Measurements from ENCODE around the gene ACSL3.
"Not testable (repeated sequence)": the region's sequence is repeated elsewhere in the genome, so short reads cannot be mapped to it uniquely, and the experiment has no call there.

The ACSL3 gene

DNA sequence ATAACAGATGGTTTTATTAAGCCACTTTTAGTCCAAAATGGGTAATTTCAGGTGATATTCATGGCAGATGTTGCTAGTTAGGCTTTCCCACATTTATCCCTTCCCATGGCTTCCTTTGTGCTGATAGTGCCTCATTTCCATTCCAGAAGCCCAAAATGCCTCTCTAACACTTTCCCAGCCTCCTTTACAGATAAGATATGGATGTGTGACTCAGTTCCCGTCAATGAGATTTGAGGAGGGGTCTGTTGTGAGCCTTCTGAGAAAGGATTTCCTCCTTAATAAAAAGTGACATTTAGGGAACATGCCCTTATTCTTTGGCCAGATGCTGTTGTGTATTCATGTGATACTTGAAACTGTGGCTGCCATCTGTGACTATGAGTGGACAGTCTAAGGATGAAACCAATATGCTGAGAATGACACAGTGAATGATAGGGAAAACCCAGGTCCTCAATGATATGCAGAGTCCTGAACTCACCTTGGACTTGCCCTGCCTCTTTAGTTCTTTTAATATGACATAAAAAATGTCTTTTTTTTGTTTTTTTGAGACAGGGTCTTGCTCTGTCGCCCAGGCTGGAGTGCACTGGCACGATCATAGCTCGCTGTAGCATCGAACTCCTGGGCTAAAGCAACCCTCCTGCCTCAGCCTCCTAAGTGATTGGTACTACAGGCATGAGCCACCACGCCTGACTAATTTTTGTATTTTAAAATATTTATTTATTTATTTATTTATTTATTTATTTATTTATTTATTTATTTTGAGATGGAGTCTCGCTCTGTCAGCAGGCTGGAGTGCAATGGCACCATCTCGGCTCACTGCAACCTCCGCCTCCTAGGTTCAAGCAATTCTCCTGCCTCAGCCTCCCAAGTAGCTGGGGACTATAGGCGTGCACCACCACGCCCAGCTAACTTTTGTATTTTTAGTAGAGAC, 5.8 kb upstream of the ACSL3 start:
- DNase-seq: no peak

DNA sequence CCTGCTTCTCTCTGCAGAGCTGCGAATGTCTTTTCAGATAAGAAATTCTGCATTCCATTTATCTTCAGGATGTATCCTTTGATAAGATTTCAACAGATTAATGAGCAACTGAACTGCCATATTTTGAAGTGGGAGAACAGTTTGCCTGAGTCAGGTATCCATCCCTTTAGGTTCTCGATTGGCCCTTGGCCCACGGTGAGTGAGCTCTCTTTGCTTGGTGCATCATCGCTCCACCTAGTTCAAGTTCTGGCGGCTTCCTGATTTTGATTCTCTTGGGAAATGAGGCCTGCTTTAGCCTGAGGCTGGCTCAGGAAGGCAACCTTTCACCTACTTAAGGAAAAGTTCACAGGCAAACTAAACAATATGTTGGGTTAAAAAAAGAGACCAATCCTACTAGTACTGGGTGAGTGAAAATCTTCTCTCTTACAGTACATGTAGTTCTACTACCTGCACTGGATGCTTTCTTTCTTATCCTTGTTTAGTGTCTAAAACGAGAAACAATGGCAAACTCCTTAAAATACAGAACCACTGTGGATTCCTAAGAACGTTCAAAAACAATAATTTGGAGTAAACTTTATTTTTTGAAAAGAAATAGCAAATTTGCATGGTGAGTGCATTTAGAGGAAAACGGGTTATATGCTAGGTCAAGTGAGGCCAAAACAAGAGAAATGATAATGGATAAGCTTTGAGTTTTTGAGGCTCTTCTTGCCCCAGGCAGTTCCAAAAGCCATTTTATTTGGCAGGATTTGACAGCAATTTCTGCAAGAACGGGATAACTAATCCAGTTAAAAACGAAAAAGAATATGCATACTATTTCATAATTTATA, 837 bp upstream of the ACSL3 start:
- DNase-seq: no peak

DNA sequence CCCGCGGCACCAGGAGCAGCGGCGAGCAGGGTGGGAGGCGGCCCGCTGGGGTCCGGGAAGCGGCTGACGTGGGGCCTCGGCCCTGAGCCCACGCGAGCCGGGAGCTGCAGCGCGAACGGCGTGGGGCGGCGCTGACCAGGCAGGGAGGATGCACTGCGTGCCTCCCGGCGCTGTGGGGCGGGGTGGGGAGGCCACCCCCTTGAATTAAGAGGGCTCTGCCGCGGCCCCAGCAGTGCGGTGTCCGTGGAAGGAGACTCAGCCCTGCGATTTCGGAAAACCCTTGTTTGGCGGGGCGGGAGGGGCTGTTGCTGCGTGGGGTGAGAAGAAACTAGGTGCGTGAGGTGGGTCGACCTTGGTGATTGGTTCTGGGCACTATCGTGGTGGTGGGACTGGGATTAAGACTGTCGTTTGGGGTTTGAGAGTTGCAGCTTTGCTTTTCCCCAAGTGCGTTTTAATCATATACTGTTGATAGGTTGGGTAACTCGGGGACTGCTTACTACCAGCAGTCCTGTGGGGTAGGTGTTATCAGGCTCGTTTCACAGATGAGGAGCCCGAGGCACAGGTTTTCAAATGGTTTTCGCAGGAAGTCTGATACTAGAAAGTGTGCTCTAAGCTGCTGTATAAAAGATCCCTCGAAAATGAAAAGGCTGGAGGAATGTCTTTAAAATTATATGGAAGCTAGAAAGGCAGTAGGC, 722 bp downstream of the ACSL3 start:
- DNase-seq: peak in 1 of 2 experiments; percentile 17

DNA sequence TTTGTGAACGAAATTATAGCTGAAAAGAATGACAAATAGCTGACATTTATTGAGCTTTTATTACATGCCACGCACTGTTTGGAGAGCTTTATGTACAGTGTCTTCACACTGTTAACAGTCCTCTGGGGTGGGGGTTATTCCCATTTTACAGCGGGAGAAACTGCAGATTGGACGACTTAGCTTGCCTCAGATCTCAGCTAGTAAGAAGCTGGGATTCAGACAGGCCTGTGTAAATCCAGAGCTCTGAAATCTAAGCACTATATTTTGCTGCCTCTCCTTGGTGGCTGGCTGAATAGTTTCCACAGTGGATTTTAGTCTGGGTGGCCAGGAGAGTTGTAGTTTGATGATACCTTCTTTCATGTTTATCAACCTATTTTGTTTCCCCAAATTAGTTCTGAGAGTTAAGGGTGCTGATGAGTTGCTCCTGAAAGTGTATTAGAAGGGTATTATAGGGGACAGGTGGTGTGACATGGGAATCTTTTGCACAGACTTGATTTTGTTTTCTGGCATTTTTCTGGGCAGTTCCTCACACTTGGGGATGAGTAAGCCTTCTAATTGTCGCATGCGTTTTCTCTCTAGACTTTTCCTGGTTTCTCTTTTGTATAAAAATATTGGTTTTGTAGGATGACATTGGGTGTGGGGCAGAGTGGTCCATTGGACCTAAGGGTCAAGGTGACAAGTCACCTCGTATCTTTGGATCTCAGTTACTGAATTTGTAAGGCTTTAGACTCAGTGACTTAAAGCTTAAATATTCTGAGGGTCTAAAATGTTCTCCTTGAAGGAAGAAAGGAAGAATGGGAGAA, 1.5 kb downstream of the ACSL3 start:
- peak; percentile 1 to 2 for DNase-seq

DNA sequence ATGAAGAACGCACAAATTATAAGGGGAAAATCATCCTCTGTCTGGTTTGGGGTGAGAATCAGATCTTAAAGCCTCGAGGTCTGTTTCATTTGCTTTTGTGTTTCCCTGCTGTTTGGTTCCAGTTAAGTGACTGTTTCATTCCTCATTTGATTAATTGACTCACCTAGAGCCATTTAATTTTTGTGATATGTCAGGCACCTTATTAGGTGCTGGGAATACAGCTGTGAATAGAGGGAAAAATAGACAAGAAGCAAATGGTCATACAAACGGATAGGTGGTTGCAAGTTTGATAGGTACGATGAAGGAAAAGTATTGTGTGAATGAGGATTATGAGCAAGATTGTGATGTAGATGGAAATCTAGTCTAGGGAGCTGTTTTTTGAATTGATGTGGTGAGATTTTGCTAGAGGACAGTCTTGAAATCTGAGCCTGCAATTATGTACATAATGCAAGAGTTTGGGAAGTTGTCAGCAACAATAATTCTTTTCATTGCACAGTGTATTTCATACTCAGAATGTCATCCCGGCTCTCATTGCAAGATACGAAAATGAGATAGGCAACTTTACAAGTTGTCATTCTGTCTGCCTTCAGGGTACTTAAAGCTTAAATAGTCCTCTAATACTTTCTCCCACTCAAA, 2.2 kb downstream of the ACSL3 start:
- DNase-seq: no peak

DNA sequence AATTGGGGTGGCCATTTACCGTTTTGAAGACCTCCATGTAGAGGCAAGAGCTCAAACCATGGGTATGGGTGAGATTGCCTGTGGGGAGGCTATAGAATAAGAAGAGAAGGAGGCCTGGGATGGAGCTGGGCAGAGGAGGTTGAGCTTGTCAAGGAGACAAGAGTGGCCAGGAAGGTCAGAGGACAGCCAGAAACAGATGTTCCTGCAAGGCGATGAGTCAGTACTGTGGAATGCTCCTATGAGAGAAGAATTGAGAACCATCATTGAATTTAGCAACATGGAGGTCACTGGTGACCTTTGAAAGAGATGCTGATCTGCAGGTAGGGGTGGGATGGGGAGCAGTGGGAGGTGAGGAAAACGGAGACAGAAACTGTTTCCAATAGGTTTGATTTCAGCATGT, 3.5 kb downstream of the ACSL3 start:
- no peak for DNase-seq

DNA sequence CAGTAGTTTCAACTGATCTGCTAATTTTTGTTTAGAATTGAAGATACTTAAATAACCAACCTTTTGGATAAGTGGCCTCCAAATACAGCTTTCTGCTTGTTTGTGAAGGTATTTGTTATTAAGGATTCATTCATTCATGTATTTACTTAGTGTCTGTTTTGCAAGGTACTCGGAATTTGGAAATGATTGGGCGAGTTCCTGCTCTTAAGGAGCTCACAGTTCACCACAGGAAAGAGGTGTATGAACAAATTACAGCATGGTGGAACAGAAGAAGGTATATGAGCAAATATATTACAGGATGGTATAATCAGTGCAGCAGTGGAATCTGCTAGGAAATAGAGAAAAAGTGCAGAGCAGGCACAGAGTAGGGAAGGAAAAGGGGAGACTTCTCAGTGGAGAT, 4.5 kb downstream of the ACSL3 start:
- no peak for DNase-seq

DNA sequence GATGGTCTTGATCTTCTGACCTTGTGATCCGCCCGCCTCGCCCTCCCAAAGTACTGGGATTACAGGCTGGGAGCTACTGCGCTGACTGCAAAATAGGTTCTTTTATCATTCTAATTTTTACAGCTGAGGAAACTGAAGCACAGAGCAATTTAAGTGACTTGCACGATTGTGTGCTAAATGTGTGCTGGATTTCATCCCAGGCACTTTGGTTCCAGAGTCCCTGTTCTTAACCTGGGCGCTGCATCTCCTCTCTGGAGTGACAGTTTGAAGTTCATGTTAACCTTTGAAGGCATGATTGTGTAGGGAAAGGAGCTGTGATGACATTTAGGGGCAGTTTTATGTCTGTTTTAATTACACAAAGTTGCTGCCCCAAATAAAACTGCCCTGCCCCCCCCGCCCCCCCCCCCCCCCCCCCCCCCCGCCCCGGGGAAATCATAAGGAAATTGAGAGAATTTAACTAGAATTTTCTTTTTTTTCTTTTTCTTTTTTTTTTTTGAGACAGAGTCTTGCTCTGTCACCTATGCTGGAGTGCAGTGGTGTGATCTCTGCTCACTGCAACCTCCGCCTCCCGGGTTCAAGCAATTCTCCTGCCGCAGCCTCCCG, 5.6 kb downstream of the ACSL3 start:
- DNase-seq: no peak

DNA sequence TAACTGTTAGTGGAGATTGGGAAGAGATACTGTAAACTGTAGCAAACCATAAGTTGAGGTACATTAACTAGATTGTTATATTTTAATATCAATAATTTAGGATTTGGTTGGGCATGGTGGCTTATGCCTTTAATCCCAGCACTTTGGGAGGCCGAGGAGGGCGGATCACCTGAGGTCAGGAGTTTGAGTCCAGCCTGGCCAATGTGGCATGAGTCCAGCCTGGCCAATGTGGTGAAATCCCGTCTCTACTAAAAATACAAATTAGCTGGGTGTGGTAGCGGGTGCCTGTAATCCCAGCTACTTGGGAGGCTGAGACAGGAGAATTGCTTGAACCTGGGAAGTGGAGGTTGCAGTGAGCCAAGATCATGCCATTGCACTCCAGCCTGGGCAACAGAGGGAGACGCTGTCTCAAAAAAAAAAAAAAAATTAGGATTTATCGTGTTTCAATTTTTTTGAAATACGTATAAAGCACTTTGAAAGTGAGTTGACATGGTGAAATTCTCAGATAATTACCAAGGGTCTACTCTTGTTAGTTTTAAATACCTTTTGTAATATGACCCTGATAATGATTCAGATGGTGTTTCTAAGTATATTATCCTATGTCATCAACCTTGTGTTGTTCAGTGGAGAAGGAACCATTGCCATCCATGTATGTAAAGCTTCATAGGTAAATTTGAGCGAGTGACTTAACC, 7.9 kb downstream of the ACSL3 start:
- DNase-seq: not testable (repeated sequence)

DNA sequence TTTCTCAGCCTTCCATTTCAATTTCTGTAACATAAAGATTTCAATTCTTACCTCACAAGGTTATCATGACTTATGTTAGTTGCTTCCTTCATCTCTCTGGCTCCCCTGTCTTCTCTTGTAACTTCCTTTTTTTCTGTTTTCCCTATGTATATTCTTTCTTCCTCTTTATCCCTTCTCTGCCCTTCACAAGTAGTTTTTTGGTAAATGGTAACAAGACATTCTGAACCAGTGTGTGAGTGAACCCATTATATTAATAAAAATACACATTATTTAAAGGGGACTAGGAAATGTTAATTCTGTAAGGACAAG, 8.4 kb downstream of the ACSL3 start:
- DNase-seq: peak; percentile 38 to 66

DNA sequence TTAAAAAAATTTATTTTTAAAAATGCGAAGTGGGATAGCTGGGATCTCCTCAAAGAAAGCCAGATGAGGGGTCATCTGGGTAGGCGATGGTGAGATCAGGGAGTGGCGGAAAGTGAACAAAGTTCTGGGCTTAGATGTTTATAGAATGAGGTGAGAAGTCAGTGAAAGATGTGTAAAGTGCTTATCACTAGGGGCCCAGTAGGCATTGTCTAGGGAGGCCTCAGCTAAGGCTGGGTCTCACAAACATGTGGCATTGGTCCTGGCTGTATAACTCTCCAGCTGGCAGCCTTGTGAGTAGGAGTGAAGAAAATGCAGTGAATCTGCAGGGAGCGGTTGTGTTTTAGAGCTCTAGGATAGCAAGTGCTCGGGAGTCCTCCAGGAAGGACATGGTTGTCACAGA, 10.5 kb downstream of the ACSL3 start:
- DNase-seq: no peak

DNA sequence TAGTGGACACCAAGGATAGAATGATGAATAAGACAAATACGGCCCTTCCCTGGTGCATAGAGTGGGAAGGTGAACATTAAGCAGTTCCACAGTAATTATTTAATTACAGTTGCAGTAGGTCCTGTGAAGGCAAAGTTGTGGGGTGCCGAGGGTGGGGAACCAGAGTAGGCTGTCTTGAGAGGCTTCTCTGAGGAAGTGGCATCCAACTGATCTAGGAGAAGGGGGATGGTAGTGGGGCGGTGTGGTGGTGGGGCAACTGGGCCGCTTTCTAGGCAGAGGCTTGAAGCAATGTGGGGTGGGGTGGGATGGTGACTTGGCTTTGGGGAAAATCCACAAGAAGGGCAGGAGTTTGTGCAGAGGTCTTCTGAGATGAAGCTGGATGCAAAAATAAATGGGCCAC, 11.7 kb downstream of the ACSL3 start:
- no peak for DNase-seq

DNA sequence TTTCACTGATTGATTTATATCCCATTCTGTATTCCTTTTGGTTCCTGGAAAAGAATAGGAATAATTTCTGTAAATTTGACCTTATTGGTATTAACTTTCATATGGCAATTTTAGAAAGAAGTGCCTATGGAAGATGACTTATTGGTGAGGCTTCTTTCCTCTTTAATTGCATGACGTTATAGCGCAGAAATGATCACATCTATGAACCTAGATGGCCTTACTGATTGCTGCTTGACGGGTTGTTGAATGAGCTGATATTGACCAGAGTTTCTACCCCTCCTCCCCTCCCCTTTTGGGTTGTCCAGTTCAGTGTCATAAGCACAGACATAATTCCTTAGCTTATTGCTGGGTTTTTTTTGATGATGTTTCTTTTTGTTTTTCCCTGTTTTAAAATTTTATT, 14.6 kb downstream of the ACSL3 start:
- no peak for DNase-seq

DNA sequence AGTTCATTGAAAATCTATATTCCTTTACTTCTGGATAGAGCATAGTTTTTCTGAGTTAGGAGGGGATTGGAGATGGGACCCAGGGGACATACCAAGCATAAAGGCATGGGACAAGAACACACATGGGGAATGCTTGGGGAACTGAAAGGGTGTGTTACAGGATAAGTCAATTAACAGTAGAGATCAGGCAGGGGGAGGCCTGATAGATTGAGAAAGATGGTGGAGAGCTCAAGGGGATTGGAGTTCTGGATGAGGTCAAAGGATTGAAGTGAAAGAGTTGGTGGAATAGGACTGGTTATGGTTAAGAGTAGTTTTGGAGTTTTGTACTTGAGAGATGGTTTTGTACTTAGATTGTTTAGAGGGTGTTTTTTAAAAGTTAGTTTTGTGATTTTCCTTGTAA, 16.1 kb downstream of the ACSL3 start:
- no peak for DNase-seq

DNA sequence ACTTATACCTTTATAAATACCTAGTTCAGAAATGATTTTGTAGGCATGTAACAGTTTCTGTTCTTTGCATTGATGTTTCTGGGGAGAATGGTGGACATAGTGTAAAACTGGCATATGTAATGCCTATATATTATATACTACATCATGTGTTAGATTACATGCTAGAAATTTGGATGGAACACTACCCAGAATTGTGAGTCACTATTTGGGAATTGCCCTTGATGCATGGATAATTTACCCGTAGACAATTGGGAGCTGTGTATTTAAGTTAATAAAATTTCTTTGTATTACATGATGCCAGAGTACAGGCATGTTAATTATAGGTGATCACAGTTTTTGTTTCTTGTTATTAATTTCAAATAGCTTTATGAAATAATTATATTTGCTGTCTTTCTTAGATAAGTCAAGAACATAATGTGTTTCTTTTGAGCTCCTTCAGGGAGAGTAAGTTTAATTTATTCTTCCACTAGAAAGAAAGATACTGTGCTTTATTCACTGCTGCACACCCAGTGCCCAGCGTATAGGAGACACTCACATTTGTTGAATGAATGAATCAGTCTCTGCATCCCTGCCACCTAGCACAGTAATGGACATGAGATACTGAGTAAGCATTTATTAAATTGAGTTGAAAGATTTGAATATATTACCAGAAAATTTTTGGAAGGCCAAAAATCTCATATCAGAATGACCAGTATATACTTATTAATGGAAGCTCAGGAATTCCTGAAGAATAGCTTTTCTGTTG, 16.9 kb downstream of the ACSL3 start:
- DNase-seq: no peak

DNA sequence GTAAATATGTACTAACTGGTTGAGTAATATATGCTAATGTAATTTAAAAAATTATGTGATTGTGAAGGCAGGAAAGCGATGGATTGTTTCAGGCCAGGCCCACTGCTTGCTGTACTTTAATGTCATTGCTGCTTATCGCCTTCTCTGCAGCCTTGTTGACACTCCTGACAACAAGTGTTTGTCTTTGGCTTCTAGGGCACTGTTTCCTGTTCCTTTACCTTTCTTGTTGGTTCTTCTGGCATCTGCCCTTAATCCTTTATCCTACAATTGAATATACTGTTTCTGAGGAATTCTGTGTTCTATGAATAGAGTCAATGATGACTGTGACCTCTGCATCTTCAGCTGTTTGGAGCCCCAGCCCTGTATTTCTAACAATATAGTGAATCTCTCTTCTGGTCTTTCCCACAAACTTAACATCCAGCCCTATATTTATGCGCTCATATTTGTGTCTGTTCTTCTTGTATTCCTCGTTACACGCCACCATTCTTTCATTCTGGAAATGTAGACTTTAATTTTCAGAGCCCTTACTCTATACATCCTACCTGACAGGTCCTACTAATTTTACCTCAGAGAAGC, 17.6 kb downstream of the ACSL3 start:
- DNase-seq: no peak

DNA sequence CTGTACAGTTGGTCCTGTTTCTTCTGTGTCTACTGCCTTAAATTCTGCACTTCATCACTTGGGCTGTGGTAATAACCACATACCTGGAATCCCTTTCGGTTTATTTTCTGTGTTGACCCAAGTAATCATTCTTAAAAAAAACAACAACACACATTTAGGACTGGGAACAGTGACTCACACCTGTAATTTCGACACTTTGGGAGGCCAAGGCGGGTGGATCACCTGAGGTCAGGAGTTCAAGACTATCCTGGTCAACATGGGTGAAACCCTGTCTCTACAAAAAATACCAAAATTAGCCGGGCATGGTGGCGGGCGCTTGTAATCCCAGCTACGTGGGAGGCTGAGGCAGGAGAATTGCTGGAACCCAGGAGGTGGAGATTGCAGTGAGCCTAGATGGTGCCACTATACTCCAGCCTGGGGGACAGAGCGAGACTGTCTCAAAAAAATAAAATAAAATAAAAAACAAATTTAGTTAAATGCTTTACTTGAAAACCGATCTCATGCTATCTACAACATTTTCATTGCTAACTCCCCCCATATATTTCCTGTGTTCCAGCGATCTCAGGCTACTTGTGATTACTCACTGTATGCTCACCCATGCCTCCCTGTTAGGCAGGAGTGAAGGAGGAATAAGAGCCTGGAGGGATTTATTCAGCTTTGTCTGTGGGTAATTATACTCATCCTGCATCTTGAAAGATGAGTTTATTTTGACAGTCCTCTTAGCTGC, 18.2 kb downstream of the ACSL3 start:
- DNase-seq: no peak

DNA sequence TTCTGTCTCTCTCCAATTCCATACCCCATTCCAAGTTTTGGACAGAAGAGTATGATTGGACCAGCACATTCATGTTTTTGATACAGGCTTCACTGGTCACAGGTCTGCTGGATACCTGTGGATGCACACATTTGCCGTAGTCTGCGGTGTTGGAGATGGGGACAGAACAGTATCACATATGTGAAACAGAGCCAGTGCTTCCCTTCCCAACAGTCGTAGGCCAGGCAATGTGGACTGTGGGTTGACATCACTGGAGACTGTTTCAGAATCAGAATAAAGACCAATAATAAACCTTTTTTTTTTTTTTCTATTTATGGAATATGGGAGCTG, 18.7 kb downstream of the ACSL3 start:
- DNase-seq: no peak

DNA sequence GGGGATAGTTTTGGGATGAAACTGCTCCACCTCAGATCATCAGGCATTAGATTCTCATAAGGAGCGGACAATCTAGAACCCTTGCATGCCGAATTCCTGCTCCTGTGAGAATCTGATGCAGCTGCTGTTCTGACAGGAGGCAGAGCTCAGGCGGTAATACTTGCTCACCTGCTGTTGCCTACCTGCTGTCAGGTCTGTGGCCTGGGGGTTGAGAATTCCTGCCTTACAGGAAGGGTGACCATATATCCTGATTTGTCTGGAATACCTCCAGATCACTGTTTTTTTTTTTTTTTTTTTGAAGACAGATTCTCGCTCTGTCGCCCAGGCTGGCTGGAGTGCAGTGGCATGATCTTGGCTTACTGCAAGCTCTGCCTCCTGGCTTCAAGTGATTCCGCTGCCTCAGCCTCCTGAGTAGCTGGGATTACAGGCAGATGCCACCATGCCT, 21.7 kb downstream of the ACSL3 start:
- DNase-seq: no peak

Measured in Kasumi-1 (cell line).